LNCAP (cell line): Measurements from ENCODE around the gene ATP6V1C2.

Source experiments
- TF ChIP-seq, protein P1 (sequence below): fragments of 450-650 bp; IDR thresholded peaks from 2 replicates; pipeline ENCODE4 v1.5.1; 2017; ENCODE audit warnings: mild to moderate bottlenecking

The ATP6V1C2 gene

DNA sequence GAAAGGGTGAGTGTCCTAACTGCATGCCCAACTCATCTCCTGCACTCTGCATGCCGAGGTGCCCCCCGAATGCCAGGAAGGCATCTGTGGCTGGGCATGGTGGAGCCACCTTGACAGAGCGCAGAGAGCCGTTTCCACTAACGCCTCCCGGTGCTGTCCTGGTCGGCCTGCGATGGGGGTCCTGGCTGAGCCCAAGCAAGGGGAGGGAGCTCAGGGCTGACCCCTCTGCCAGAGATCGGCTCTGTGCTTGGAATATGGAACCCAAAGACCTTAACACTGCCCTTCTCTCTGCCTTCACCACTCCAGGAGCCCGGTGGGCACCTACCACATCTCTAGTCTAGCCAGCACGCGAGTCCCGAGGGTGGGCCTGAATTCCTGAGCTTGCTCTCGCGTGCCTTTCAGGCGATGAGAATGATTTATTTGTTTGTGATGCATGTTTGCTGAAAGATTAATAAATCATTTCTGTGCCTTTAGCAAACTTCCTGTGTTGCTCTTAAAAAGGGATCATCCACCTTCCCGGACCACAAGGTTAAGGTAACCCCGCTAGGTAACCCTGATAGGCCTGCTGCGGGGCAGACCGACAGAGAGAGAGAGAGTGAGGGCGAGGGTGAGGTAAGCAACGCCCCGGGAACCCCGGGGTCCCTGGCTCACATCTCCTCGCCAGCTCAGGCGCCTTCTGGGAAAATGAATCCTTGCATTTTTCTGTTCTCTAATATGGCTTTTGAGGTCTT lies 55.8 kb downstream of the ATP6V1C2 start:
- TF ChIP-seq, protein P1, sequence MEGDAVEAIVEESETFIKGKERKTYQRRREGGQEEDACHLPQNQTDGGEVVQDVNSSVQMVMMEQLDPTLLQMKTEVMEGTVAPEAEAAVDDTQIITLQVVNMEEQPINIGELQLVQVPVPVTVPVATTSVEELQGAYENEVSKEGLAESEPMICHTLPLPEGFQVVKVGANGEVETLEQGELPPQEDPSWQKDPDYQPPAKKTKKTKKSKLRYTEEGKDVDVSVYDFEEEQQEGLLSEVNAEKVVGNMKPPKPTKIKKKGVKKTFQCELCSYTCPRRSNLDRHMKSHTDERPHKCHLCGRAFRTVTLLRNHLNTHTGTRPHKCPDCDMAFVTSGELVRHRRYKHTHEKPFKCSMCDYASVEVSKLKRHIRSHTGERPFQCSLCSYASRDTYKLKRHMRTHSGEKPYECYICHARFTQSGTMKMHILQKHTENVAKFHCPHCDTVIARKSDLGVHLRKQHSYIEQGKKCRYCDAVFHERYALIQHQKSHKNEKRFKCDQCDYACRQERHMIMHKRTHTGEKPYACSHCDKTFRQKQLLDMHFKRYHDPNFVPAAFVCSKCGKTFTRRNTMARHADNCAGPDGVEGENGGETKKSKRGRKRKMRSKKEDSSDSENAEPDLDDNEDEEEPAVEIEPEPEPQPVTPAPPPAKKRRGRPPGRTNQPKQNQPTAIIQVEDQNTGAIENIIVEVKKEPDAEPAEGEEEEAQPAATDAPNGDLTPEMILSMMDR: no peak

DNA sequence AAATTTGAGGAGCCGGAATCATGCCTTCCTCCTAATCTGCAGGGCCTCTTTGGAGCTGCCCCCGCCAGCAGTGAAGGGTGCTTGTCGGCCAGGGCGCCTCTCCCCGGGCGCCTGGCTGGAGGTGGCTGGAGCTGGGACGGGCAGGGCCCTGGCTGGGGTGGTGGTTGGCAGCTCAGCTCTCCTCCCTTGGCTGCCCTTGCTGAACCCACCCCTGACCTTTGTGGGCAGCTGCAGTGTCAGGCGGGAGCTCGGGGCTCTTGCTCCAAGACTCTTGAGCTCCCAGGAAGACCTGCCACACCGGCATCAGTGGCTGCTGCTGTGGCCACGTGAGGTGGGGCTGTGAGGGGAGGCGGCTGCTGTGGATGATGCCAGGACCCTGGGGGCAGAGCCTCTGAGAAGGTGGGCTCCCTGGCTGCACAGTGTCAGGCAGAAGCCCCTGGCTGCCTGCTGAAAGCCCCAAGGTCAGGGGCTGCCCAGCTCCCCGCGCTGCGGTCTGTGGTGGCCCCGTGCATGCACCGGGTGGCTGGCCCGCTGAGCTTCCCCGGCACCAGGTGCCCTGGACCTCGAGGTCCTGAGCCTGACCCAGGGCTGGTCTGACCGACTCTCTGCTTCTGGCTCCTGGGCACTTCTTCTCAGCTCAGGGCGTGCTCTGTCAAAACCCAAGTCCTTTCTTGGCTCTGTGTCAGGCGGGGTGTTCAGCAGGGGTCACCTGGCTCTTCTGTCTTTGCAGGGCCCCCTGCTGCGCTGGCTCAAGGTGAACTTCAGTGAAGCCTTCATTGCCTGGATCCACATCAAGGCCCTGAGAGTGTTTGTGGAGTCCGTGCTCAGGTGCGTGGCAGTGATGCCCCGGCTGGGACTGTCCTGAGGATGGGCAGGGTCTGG lies 56.7 kb downstream of the ATP6V1C2 start:
- TF ChIP-seq, protein P1: no peak

DNA sequence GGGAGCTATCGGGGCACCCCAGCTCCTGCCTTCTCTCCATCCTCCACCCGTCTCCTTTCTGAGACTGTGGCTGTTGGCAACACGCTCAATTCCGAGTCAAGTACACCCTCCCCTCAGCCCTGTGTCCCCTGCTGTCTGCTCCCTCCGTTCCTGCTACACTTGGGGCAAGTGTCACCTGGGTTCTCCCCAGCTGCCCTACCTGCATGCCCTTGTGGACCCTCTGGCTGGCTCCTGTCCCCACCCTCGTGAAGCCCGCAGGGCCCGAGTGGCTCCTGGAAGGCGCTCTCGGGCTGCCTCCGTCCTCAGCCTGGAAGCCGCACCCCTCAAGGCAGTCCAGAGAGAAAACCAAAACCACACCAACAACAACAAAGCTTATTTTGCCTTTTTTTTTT lies 57.3 kb downstream of the ATP6V1C2 start:
- TF ChIP-seq, protein P1: no peak

DNA sequence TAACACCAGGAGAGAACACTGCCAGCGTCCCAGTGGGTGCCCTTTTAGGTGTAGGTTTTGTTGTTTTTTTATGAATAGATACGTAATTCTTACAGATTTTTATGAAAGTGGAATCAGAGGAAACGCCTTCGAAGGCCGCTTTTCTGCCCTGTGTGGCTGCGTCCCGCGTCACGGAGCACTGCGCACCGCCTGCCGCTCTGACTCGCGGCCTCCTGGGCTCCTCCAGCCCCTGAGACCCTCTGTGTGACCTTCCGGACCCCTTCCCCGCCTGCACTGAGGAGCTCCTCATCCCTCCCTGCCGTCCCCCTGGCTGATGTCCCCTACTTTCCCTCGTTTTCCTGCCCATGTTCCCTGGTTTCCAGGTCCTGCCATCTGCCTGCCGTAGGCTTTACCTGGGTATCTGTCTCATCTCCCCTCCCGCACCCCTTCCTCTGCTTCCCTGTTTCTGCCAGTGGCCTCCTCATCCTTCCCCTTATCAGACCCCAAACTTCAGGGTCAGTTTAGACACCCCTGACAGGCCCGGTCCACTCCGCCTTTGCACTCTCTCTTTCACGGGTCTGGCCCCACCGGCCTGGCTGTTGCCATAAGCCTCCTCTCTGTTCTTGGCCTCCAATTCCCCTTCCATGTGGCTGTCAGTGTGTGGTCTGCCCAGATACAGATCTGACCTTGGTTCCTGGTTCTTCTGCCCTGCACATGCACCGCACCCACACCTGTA lies 58.5 kb downstream of the ATP6V1C2 start:
- TF ChIP-seq, protein P1: no peak

DNA sequence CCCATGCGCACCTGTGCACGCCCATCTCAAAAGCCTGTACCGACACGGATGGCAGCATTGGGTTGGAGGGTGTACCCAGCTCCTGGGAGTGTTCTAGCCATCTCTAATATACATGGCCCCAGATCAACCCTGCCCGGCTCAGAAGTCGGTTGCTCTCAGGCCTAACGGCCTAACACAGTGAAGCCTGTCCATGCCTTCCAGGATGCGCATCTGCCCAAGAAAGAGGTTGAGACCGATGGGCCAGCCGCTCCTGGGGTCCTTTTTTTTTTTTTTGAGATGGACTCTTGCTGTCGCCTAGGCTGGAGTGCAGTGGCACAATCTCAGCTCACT lies 59.0 kb downstream of the ATP6V1C2 start:
- TF ChIP-seq, protein P1: no peak

DNA sequence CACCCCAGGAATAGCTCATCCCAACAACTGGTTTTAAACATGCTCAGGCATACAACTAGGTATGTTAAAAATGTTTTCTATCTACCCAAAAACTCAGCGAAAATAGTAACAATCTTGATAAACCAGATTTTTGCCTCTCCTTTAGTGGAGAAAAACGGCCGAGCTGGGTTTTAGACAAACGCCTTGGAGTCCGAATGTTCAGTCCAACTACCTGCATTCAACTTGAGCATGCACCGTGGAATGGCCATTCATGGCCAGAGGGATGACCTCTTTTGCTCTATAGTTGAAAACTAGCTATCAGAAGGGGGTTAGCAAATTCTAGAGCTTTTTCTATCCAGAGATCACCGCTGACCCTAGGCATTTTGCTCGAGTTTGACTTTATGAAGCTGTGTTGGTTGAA lies 60.3 kb downstream of the ATP6V1C2 start:
- TF ChIP-seq, protein P1: no peak

DNA sequence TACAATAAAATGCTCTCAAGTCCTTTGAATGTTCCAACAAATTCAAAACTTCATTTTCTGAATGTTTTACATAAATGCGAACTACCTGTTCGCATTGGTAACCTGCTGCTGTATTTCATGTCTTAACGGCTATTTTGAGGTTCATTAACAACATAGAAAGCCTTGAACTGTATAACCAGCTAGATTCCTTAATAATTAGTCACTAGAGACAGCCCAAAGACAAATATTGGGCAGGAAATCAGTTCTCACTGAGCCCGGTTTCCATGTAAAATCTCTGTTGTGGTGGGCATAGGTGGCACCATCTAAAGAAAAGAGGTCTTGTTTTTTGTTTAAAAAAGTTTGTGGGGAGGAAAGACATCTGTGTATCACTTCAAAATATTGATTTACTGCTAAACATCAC lies 62.0 kb downstream of the ATP6V1C2 start:
- TF ChIP-seq, protein P1: no peak
